DMS53 treated with DMSO at 0.1 percent for 48 hours (cell line): ENCODE data around the gene WIPF2.
"Not testable (repeated sequence)": the region's sequence is repeated elsewhere in the genome, so short reads cannot be mapped to it uniquely, and the experiment has no call there.

Source experiments
- DNase-seq: peaks from one replicate; lab custom pipeline; 2025; ENCODE audit not compliant: unreplicated experiment; lab: John Stamatoyannopoulos, UW

WIPF2 gene

GRCh38 chr17:40191237-40192208 is 27.6 kb upstream of the WIPF2 start:
- peak; percentile 41 for DNase-seq

- no peak for DNase-seq
Observed at GRCh38 chr17:40192961-40193360, 26.1 kb upstream of the WIPF2 start.

GRCh38 chr17:40194821-40195220 is 24.3 kb upstream of the WIPF2 start:
- no peak for DNase-seq

- no peak for DNase-seq
Observed at GRCh38 chr17:40197550-40197949, 21.6 kb upstream of the WIPF2 start.

GRCh38 chr17:40197965-40198456 is 21.1 kb upstream of the WIPF2 start:
- not testable (repeated sequence) for DNase-seq

- no peak for DNase-seq
Observed at GRCh38 chr17:40198576-40198975, 20.5 kb upstream of the WIPF2 start.

GRCh38 chr17:40203131-40203530 is 16.0 kb upstream of the WIPF2 start:
- no peak for DNase-seq

- DNase-seq: not testable (repeated sequence)
Observed at GRCh38 chr17:40206193-40206592, 12.9 kb upstream of the WIPF2 start.

GRCh38 chr17:40209404-40210093 is 9.6 kb upstream of the WIPF2 start:
- no peak for DNase-seq

GRCh38 chr17:40213914-40214313 is 5.2 kb upstream of the WIPF2 start:
- DNase-seq: not testable (repeated sequence)

GRCh38 chr17:40218006-40218739 is 931 bp upstream of the WIPF2 start:
- DNase-seq: no peak

GRCh38 chr17:40219594-40220338 is 662 bp downstream of the WIPF2 start:
- DNase-seq: peak; percentile 9

GRCh38 chr17:40224718-40225550 is 5.8 kb downstream of the WIPF2 start:
- no peak for DNase-seq

GRCh38 chr17:40229146-40229545 is 10.0 kb downstream of the WIPF2 start:
- DNase-seq: not testable (repeated sequence)

- DNase-seq: no peak
Observed at GRCh38 chr17:40230670-40231069, 11.6 kb downstream of the WIPF2 start.

- DNase-seq: not testable (repeated sequence)
Observed at GRCh38 chr17:40231928-40232327, 12.8 kb downstream of the WIPF2 start.

- DNase-seq: no peak
Observed at GRCh38 chr17:40241252-40241834, 22.2 kb downstream of the WIPF2 start.

GRCh38 chr17:40242774-40243173 is 23.7 kb downstream of the WIPF2 start:
- DNase-seq: no peak

- DNase-seq: no peak
Observed at GRCh38 chr17:40243761-40244160, 24.7 kb downstream of the WIPF2 start.
